ENCODE results near the gene FCN1.
"Not testable (repeated sequence)": the region's sequence is repeated elsewhere in the genome, so short reads cannot be mapped to it uniquely, and the experiment has no call there.

The FCN1 gene

DNA sequence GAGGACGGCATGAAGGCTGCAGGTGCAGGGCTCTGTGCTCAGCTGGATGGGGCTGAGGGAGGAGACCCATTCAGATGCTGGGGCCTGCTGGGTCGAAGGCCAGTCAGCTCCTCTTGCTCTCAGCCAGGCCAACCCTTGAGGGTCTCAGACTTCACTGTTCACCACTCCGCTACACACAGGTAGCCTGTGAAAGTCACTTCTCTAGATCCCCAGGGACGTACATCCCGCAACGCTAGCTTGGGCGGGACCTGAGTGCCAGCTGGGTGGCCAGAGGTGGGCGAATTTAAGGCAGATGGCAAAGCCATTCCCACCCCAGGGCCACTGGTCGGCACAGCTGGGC lies 42.2 kb upstream of the FCN1 start:
- Histone ChIP-seq H3K9me3 (ENCODE audit: low read length) (no peaks in the 10 kb centered on the region), H3K4me1 (ENCODE audit: insufficient read depth, low read length) (no peaks in the 10 kb centered on the region), H3K36me3 (ENCODE audit: insufficient read depth, low read length) (no peaks in the 10 kb centered on the region), H3K4me3 (ENCODE audit: low read length) (no peak overlapping the region), H2AFZ (ENCODE audit: low read depth, low read length) (no peak overlapping the region), H3K27me3 (ENCODE audit: insufficient read depth, low read length) (no peaks in the 10 kb centered on the region)

DNA sequence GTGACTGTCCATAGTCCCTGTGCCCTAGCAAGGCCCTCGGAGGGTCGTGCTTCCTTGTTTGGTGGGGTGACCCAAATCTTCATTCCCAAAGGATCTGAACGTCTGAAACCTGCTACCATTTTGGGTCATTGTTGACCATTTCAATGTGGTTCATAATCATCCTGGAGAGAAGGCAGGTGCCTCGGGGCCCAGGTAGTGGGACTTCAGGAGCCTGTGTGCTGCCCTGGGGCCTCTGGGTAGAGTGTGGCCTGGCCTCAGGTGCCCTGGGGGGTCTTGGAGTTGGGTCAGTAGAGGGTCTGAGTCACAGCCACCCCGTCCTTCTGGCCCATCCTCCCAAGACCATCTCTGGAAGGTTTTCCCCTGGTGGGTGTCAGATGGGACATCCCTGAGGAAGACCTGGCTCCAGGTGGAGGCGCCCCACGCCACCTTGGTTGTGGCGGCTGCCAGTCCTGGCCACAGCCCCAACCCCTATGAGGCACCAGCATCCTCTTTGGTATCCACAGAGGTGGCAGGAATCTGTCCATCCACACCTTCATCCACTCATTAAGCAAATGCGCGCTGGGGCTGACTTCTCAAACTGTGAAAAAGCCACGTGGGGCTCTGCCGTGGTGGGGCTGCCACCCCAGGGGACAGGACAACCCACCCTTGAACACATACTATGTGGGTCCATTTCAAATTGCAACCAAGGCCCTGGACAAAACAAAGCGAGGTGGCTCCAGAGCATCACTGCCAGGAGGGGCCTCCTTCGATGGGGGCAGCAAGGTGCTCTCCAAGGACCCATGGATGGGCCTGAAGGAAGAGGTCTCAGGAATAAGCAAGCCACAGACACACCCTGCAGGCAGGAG lies 41.6 kb upstream of the FCN1 start:
- Histone ChIP-seq H3K27me3 (ENCODE audit: insufficient read depth, low read length) (no peaks in the 10 kb centered on the region), H3K4me1 (ENCODE audit: insufficient read depth, low read length) (no peaks in the 10 kb centered on the region), H2AFZ (ENCODE audit: low read depth, low read length) (no peak overlapping the region), H3K4me3 (ENCODE audit: low read length) (no peak overlapping the region), H3K9me3 (ENCODE audit: low read length) (no peaks in the 10 kb centered on the region), H3K36me3 (ENCODE audit: insufficient read depth, low read length) (no peaks in the 10 kb centered on the region)

DNA sequence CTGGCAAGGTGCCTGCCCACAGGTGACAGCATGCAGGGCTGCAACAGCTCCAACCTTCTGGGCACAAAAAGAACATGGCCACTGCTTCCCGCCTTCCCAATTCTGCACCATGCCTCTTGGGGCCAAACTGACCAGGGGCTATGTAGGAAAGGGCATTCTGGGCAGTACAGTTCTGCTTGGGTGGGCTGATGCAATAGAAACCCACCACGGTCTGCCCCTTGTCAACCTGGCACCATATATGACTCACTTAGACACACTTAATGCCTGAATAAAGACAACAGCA lies 40.2 kb upstream of the FCN1 start:
- H3K27me3 ChIP-seq (ENCODE audit: insufficient read depth, low read length), result no peaks in the 10 kb centered on the region
- H3K9me3 ChIP-seq (ENCODE audit: low read length), result no peaks in the 10 kb centered on the region
- no peaks in the 10 kb centered on the region for H3K36me3 ChIP-seq (ENCODE audit: insufficient read depth, low read length)
- H3K4me1 ChIP-seq (ENCODE audit: insufficient read depth, low read length), result no peaks in the 10 kb centered on the region
- H2AFZ ChIP-seq (ENCODE audit: low read depth, low read length), result no peak overlapping the region
- no peak overlapping the region for H3K4me3 ChIP-seq (ENCODE audit: low read length)

DNA sequence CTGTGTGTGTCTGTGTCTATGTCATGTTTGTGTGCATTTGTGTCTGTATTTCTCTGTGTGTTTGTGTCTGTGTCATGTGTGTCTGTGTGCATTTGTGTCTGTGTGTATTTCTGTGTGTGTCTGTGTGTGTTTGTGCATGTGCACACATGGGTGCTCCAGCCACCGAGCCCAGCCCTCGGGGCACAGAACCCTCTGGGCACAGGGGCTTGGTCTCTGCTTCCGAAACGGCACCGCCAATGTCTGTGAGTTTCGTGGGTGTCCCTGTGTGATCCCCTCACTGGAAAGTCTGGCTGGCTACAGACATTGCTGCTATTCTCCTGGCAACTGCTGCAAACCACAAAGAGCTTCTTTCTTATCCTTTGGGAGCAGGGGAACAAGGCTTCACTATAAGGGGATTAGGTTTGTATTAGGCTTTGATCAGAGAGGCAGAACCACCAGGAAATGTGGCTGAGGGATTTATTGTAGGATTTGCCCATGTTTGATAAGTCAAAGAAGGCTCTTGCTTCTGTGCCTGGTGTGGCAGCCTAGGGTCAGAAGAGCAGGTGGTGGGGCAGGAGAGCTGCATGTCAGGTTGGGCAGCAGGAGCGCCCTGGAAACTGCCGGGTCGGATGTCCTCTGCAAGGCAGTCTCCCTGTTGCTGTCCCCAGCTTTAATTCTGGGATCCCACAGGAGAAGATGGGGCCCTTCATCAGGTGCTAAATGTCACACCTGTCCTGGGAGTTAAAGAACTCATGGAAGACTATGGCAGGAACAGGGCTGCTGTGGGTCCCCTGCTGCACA lies 39.6 kb upstream of the FCN1 start:
- H3K4me1 ChIP-seq (ENCODE audit: insufficient read depth, low read length), result no peaks in the 10 kb centered on the region
- no peaks in the 10 kb centered on the region for H3K36me3 ChIP-seq (ENCODE audit: insufficient read depth, low read length)
- no peak overlapping the region for H2AFZ ChIP-seq (ENCODE audit: low read depth, low read length)
- H3K27me3 ChIP-seq (ENCODE audit: insufficient read depth, low read length), result no peaks in the 10 kb centered on the region
- H3K9me3 ChIP-seq (ENCODE audit: low read length), result no peaks in the 10 kb centered on the region
- no peak overlapping the region for H3K4me3 ChIP-seq (ENCODE audit: low read length)

DNA sequence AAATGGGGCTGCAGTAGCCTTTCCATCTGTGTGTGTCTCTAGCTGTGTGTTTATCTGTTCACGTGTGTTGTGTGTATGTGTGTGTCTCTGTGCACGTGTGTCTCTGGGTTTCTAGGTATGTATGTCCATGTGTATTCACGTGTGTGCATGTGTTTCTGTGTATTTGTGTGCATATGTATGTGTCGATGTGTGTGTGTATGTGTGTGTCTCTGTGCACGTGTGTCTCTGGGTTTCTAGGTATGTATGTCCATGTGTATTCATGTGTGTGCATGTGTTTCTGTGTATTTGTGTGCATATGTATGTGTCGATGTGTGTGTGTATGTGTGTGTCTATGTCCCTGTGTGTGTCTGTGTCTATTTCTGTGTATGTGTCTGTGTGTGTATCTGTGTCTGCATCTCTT lies 38.7 kb upstream of the FCN1 start:
- not testable (repeated sequence) for H3K4me3 ChIP-seq (ENCODE audit: low read length); H3K36me3 ChIP-seq (ENCODE audit: insufficient read depth, low read length); H2AFZ ChIP-seq (ENCODE audit: low read depth, low read length); H3K9me3 ChIP-seq (ENCODE audit: low read length); H3K27me3 ChIP-seq (ENCODE audit: insufficient read depth, low read length); H3K4me1 ChIP-seq (ENCODE audit: insufficient read depth, low read length)

DNA sequence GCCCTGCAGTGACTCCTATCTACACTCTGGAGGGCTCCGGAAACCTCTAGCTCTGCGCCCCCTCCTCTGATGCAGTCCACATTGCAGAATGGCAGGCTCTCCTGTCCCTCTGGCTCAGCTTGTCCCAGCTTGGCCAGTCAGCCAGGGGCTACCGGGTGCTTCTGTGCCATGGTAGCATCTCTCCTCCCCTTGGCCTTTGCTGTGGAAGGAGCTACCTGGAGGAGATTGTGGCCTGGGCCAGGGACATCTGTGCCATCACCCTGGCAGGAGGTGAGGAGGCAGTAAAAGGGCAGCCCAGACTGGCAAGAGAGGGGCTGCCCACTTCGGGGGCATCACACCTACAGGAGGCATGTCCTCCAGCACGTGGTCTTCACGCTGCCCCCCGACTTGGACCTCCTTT lies 38.1 kb upstream of the FCN1 start:
- H2AFZ ChIP-seq (ENCODE audit: low read depth, low read length), result no peak overlapping the region
- H3K9me3 ChIP-seq (ENCODE audit: low read length), result no peaks in the 10 kb centered on the region
- no peaks in the 10 kb centered on the region for H3K4me1 ChIP-seq (ENCODE audit: insufficient read depth, low read length)
- no peaks in the 10 kb centered on the region for H3K36me3 ChIP-seq (ENCODE audit: insufficient read depth, low read length)
- no peaks in the 10 kb centered on the region for H3K27me3 ChIP-seq (ENCODE audit: insufficient read depth, low read length)
- H3K4me3 ChIP-seq (ENCODE audit: low read length), result no peak overlapping the region

DNA sequence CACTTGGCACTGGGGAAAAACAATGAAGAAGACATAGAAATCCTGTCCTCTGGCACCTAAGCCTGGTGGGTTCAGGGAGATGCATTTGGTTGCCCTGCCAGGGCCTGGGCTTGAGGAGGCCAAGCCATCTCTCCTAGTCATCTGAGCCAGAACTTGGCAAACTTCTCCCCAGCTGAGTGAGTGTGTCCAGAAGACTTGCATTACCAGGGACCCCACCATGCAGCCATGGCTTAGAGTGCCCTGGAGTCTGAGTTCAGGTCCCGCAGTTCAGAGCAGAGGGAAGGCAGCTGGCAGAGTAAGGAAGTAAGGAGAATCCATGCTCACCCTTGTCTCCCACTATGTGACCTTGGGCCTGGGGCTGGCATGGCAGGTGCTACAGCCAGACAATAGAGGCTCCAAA lies 37.4 kb upstream of the FCN1 start:
- no peak overlapping the region for H3K4me3 ChIP-seq (ENCODE audit: low read length)
- no peaks in the 10 kb centered on the region for H3K9me3 ChIP-seq (ENCODE audit: low read length)
- H3K36me3 ChIP-seq (ENCODE audit: insufficient read depth, low read length), result no peaks in the 10 kb centered on the region
- H2AFZ ChIP-seq (ENCODE audit: low read depth, low read length), result no peak overlapping the region
- H3K27me3 ChIP-seq (ENCODE audit: insufficient read depth, low read length), result no peaks in the 10 kb centered on the region
- H3K4me1 ChIP-seq (ENCODE audit: insufficient read depth, low read length), result no peaks in the 10 kb centered on the region

DNA sequence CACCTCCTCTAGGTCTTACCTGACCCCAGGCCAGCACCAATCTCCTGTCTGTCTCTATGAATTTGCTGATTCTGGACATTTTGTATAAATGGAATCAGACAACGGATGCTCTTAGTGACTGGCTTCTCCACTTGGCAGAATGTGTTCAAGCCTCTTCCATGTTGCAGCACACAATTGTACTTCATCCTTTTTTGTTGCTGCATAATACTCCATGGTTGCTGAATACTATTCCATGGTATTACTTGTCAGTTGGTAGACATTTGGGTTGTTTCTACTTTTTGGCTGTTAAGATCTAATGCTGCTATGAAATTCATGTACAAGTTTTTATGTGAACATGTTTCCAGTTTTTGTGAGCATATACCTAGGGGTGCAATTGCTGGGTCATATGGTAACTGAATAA lies 34.3 kb upstream of the FCN1 start:
- H3K4me1 ChIP-seq (ENCODE audit: insufficient read depth, low read length), result no peaks in the 10 kb centered on the region
- H3K9me3 ChIP-seq (ENCODE audit: low read length), result no peaks in the 10 kb centered on the region
- H3K4me3 ChIP-seq (ENCODE audit: low read length), result no peak overlapping the region
- no peaks in the 10 kb centered on the region for H3K27me3 ChIP-seq (ENCODE audit: insufficient read depth, low read length)
- no peaks in the 10 kb centered on the region for H3K36me3 ChIP-seq (ENCODE audit: insufficient read depth, low read length)
- no peak overlapping the region for H2AFZ ChIP-seq (ENCODE audit: low read depth, low read length)

DNA sequence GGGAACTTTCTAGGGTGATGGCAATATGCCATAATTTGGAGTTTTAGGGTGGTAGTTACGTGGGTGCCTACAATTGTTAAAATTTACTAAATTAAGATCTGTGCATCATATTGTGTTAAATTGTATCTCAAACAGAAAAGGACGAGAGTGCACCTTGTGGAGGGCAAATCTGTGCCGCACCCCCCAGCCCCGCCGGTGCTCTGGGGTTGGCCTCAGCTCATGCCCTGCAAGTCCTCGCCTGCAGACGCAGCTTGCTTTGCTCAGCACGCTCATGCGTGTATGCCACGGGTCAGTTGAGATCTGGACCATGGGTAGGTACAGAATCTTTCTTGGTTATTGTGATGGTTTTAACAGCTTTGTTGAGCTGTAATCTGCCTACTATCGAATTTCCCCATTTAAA lies 33.7 kb upstream of the FCN1 start:
- Histone ChIP-seq H3K27me3 (ENCODE audit: insufficient read depth, low read length) (no peaks in the 10 kb centered on the region), H2AFZ (ENCODE audit: low read depth, low read length) (no peak overlapping the region)

DNA sequence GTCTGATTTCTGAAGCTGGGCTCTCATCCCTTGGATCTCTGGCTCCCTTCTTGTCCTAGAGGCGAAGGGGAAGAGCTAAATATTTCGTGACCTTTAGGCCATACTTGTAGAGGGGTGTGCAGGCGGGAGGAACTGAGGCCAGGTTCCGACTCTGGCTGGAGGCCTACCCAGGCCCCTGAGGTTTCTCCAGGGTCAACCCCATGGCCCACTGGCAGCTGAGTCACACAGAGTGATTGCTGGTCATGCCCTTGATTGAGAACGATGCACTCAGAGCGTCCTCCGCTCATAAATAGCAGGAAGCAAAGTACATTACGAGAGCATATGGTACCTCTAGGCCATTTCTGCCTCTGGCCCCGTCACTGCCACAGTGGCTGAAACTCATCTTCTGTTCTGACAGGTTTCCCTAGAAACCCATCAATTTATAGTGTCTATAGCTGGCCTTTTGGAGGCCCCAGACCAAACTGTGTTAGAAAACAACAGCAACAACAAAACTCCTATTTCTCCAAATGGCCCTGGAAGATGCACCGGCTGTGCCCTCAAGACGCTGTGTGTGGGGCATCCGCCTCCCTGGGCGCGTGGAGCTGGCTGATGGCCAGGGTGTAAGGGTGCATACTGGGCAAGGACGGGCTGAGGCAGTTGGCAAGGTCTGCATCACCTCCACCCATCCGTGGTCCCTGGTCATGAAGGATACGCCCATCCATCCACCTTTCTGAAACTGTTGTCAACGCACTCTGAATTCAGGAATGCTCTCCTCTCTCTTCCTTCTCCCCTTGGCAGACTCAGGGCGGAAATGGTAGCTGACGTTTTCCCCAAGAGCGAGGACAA lies 32.9 kb upstream of the FCN1 start:
- no peaks in the 10 kb centered on the region for H3K4me1 ChIP-seq (ENCODE audit: insufficient read depth, low read length)
- no peaks in the 10 kb centered on the region for H3K9me3 ChIP-seq (ENCODE audit: low read length)
- no peaks in the 10 kb centered on the region for H3K27me3 ChIP-seq (ENCODE audit: insufficient read depth, low read length)
- no peak overlapping the region for H3K4me3 ChIP-seq (ENCODE audit: low read length)
- no peaks in the 10 kb centered on the region for H3K36me3 ChIP-seq (ENCODE audit: insufficient read depth, low read length)
- no peak overlapping the region for H2AFZ ChIP-seq (ENCODE audit: low read depth, low read length)

More for the DNA sequence above, 33.7 kb upstream of the FCN1 start:
- Histone ChIP-seq H3K36me3 (ENCODE audit: insufficient read depth, low read length) (no peaks in the 10 kb centered on the region), H3K4me3 (ENCODE audit: low read length) (no peak overlapping the region), H3K9me3 (ENCODE audit: low read length) (no peaks in the 10 kb centered on the region), H3K4me1 (ENCODE audit: insufficient read depth, low read length) (no peaks in the 10 kb centered on the region)

DNA sequence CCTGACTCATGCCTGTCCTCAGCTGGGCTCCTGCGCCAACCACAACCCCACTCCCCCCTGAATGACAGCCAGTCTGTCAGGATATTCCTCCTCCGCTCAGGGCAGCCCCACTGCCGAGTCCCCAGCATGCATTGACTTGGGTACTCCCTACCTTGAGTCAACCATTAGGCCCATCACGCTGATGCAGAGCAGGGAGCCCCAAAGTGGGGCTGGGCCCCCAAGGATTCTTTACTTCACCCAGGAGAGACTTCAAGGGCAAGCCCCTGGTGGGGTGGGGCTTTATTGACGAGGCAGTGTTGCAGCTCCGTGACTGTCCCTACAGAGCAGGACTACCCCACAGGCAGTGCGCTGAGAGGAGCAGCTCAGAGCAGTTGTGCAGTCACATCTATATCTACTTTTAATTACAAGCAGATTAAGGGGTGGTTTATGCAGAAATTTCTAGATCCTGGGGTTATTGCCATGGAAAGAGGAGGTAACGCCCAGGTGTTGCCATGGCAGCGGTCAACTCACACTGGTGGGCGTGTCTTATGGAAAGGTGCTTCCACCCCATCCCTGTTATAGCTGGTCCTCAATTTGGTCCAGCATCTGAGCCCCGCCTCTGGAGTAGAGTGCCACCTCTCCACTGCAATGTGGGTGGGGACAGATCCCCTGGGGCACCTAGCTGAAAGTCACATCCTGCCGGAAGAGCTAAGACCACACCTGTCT lies 32.1 kb upstream of the FCN1 start:
- H3K9me3 ChIP-seq (ENCODE audit: low read length), result no peaks in the 10 kb centered on the region

DNA sequence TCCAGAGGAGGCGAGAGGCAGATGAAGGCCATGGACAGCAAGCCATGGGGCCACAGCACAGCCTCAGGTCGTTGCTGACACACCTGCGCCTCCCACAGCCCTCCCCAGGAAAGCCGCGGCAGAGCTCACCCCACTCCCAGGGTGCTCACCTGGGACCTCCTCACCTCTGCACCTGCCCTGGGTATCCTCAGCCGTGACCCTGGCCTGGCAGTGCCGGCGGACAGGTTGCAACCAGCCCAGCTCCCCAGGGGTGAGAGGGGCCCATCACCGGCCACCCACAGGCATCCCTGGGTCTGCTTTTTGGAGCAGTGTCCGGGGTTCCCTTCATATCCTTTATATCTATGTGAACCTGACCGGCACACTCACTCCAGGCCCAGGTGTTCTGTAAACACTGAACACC lies 30.4 kb upstream of the FCN1 start:
- Histone ChIP-seq H3K27me3 (ENCODE audit: insufficient read depth, low read length) (no peaks in the 10 kb centered on the region), H3K4me3 (ENCODE audit: low read length) (no peak overlapping the region), H3K4me1 (ENCODE audit: insufficient read depth, low read length) (no peaks in the 10 kb centered on the region), H3K9me3 (ENCODE audit: low read length) (no peaks in the 10 kb centered on the region), H2AFZ (ENCODE audit: low read depth, low read length) (no peak overlapping the region), H3K36me3 (ENCODE audit: insufficient read depth, low read length) (no peaks in the 10 kb centered on the region)

More for the DNA sequence above, 32.1 kb upstream of the FCN1 start:
- no peak overlapping the region for H3K4me3 ChIP-seq (ENCODE audit: low read length)
- H2AFZ ChIP-seq (ENCODE audit: low read depth, low read length), result no peak overlapping the region
- no peaks in the 10 kb centered on the region for H3K4me1 ChIP-seq (ENCODE audit: insufficient read depth, low read length)
- no peaks in the 10 kb centered on the region for H3K27me3 ChIP-seq (ENCODE audit: insufficient read depth, low read length)
- H3K36me3 ChIP-seq (ENCODE audit: insufficient read depth, low read length), result no peaks in the 10 kb centered on the region
